GM19452 (cell line): Measurements from ENCODE around the gene UAP1L1.

Source experiments
- ATAC-seq: cut with Tn5 transposase; IDR thresholded peaks from one replicate; pipeline ENCODE4 v1.9.1; 2021; ENCODE audit not compliant: unreplicated experiment

UAP1L1 gene

GRCh38 chr9:137071282-137071681 lies 6.0 kb upstream of the UAP1L1 start:
- ATAC-seq = no peak

GRCh38 chr9:137073992-137074399 lies 3.3 kb upstream of the UAP1L1 start:
- no peak for ATAC-seq

- ATAC-seq = no peak
Observed at GRCh38 chr9:137074657-137075274, 2.6 kb upstream of the UAP1L1 start.

- ATAC-seq = no peak
Observed at GRCh38 chr9:137075275-137075775, 2.0 kb upstream of the UAP1L1 start.

GRCh38 chr9:137076636-137077009 lies 694 bp upstream of the UAP1L1 start:
- ATAC-seq = no peak

GRCh38 chr9:137077758-137078693 lies 709 bp downstream of the UAP1L1 start:
- ATAC-seq = no peak

GRCh38 chr9:137078701-137079400 lies 1.5 kb downstream of the UAP1L1 start:
- no peak for ATAC-seq

GRCh38 chr9:137079401-137079787 lies 2.1 kb downstream of the UAP1L1 start:
- ATAC-seq = no peak

- ATAC-seq = no peak
Observed at GRCh38 chr9:137080260-137081122, 3.2 kb downstream of the UAP1L1 start.

GRCh38 chr9:137082222-137082924 lies 5.1 kb downstream of the UAP1L1 start:
- no peak for ATAC-seq

GRCh38 chr9:137082925-137083290 lies 5.6 kb downstream of the UAP1L1 start:
- no peak for ATAC-seq

GRCh38 chr9:137083394-137084004 lies 6.2 kb downstream of the UAP1L1 start:
- no peak for ATAC-seq

GRCh38 chr9:137084526-137084925 lies 7.2 kb downstream of the UAP1L1 start:
- ATAC-seq = no peak

GRCh38 chr9:137085920-137086530 lies 8.7 kb downstream of the UAP1L1 start:
- ATAC-seq = no peak

GRCh38 chr9:137086531-137087408 lies 9.5 kb downstream of the UAP1L1 start, which contains the start of gene MAN1B1:
MAN1B1 (plus strand) TSS chr9:137086985; CDS start chr9:137087000, 15 bp downstream.
- peak; percentile 86 for ATAC-seq

GRCh38 chr9:137087409-137087925 lies 10.2 kb downstream of the UAP1L1 start:
- ATAC-seq = no peak

- no peak for ATAC-seq
Observed at GRCh38 chr9:137088121-137088520, 10.8 kb downstream of the UAP1L1 start.
